ENCODE results near the gene PDXDC1.
"Not testable (repeated sequence)": the region's sequence is repeated elsewhere in the genome, so short reads cannot be mapped to it uniquely, and the experiment has no call there.

- TF ChIP-seq CTCF (IDR thresholded peaks at IDR 0.05 in 2 of 3, conservative IDR thresholded peaks at IDR 0.05 in 1 of 3; ENCODE audit: borderline replicate concordance in 1 of 3, insufficient read depth in 1 of 3, low read depth in 2 of 3, low read length in 2 of 3); EGR1 (IDR thresholded peaks at IDR 0.05; ENCODE audit: low read depth); POLR2A (IDR thresholded peaks at IDR 0.05; ENCODE audit: borderline replicate concordance, extremely low read depth, insufficient read depth, insufficient read length); SRF (IDR thresholded peaks at IDR 0.05; ENCODE audit: low read depth): not testable (repeated sequence)
These were observed 43.9 kb upstream of the PDXDC1 start for GRCh38 chr16:14930971-14931370.
